Muscle of leg (tissue), 11 donors: ENCODE measurements around the gene ZSCAN23. TPM values are rescaled to one million over a fixed set of nuclear protein-coding genes. Genes with fewer than 3 reads are reported as not detected.
"Not testable (repeated sequence)": the region's sequence is repeated elsewhere in the genome, so short reads cannot be mapped to it uniquely, and the experiment has no call there.

ENCODE experiments used
- DNase-seq: peaks from one replicate; pipeline ENCODE4 v3.0.0; 2013
- H3K27ac ChIP-seq: one replicate; pipeline ENCODE4 v1.5.1; 2013; ENCODE audit warnings: mild to moderate bottlenecking, low read length, control low read depth
- H3K27me3 ChIP-seq: one replicate; pipeline ENCODE4 v1.6.1; 2013; ENCODE audit warnings: low read length; ENCODE audit not compliant: control insufficient read depth, insufficient read depth
- H3K36me3 ChIP-seq: one replicate; pipeline ENCODE4 v1.6.1; 2013; ENCODE audit warnings: low read length; ENCODE audit not compliant: control insufficient read depth, insufficient read depth
- H3K4me1 ChIP-seq: one replicate; pipeline ENCODE4 v1.6.1; 2013; ENCODE audit warnings: low read length; ENCODE audit not compliant: control insufficient read depth, insufficient read depth
- H3K4me3 ChIP-seq: one replicate; pipeline ENCODE4 v1.5.1; 2013; ENCODE audit warnings: low read length, control low read depth
- H3K9me3 ChIP-seq: replicated peaks from 2 replicates; pipeline ENCODE4 v1.6.1; 2013; ENCODE audit warnings: low read depth, low read length; ENCODE audit not compliant: control insufficient read depth
- WGBS: methylation state at CpG from one replicate; pipeline ENCODE4 v1.1.5; 2013; ENCODE audit warnings: missing lambda C conversion rate; ENCODE audit not compliant: insufficient coverage; 5-methylcytosine and 5-hydroxymethylcytosine counted together
- polyA plus RNA-seq, 8 donors: library from polyadenylated mRNA; unstranded; fragments of 120-200 nt; gene quantifications; one replicate each; pipeline versions ENCODE4 v1.2.1 to v1.2.3, GENCODE V29; 2013; ENCODE audit warnings: inconsistent platforms in 1 of 8, low replicate concordance in 1 of 8; ENCODE audit not compliant: insufficient read length in 8 of 8, insufficient read depth in 1 of 8
- total RNA-seq: library from RNA; stranded (reverse); fragments of 120-200 nt; gene quantifications from one replicate; pipeline ENCODE4 v1.2.4, GENCODE V29; 2013

The ZSCAN23 gene
- total and polyA plus RNA-seq, 9 donors: 3.1 to 6.5 (median 5.5) TPM

GRCh38 chr6:28407401-28407800 lies 35.9 kb downstream of the ZSCAN23 start:
- H3K4me1 ChIP-seq: no peaks in the 10 kb centered on the region

GRCh38 chr6:28403923-28404322 lies 39.4 kb downstream of the ZSCAN23 start:
- H3K36me3 ChIP-seq, H3K9me3 ChIP-seq, H3K27ac ChIP-seq, H3K27me3 ChIP-seq, H3K4me3 ChIP-seq, DNase-seq, H3K4me1 ChIP-seq: not testable (repeated sequence)
- no CpG with 5 or more reads among the region's 5 CpGs for WGBS

More at GRCh38 chr6:28407401-28407800, 35.9 kb downstream of the ZSCAN23 start:
- Histone ChIP-seq H3K9me3 (peaks cover 13% of the 10 kb centered on the region), H3K4me3 (no peak overlapping the region), H3K27me3 (peaks cover 5% of the 10 kb centered on the region), H3K27ac (no peak overlapping the region), H3K36me3 (no peaks in the 10 kb centered on the region)
- 76% methylated on average over 2 of the region's 2 CpGs for WGBS
- no peak for DNase-seq

DNA sequence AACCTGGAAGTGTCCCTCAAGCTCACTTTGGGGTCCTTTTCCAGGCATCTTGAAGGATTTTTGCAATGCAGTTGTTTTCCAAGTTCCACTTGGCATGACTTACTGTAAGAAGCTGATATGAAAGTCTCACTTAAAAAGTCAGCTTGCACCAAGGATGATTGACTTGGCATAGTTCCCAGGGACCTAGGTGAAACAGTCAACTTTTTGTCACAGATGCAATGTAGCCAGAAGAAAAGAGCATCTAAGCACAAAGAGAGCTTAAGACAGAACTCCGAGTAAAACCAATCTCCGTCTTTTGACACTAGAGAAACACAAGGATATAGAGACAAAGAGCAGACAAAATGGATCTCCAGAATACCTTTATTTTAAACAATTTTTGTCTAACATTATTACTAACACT lies 41.1 kb downstream of the ZSCAN23 start:
- 60% methylated on average over 1 of the region's 2 CpGs for WGBS
- peaks cover 8% of the 10 kb centered on the region for H3K27me3 ChIP-seq
- H3K9me3 ChIP-seq: no peaks in the 10 kb centered on the region
- peak; percentile 4 for DNase-seq
- H3K4me1 ChIP-seq: peaks cover 3% of the 10 kb centered on the region
- no peak overlapping the region for H3K4me3 ChIP-seq
- H3K27ac ChIP-seq: no peak overlapping the region
- H3K36me3 ChIP-seq: peaks cover 9% of the 10 kb centered on the region

DNA sequence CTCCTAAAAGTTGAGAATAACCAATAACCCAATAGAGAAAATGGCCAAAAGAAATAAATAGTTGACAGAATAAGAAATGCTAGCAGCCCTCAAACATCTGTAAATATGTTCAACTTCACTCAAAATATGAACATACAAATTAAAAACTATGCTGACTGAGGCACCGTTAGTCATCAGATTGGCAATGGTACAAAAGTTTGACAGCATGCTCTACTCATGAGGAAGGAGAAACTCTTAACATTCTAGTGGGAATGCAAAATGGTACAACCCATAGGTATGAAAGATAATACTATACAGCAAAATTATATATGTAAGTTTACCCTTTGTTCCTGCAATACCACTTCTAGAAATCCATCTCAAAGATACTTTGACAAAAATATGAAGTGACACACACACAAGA lies 42.1 kb downstream of the ZSCAN23 start:
- DNase-seq: no peak
- no CpG with 5 or more reads among the region's 1 CpG for WGBS
- no peaks in the 10 kb centered on the region for H3K9me3 ChIP-seq

DNA sequence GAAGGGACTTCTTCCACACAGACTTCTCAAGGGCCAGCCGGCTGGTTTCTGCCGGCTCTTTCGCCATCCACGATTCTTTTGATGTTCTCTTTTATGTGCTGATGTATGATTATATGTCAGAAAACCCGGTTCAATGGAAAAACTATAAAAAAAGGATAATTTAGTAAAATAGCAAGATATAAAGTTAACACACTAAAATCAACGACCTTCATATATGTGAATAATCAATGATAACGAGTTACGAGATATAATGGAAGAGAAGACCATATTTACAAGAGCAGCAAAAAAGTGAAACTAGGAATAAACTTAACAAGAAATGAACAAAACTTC lies 43.2 kb downstream of the ZSCAN23 start:
- Histone ChIP-seq H3K36me3 (peaks cover 20% of the 10 kb centered on the region), H3K4me1 (peaks cover 3% of the 10 kb centered on the region), H3K27ac (peak overlapping the region; percentile 60), H3K9me3 (no peaks in the 10 kb centered on the region), H3K27me3 (peaks cover 8% of the 10 kb centered on the region), H3K4me3 (peak overlapping the region; percentile 89)
- no peak for DNase-seq
- WGBS: no CpG with 5 or more reads among the region's 8 CpGs

More for the DNA sequence above, 42.1 kb downstream of the ZSCAN23 start:
- peaks cover 16% of the 10 kb centered on the region for H3K36me3 ChIP-seq
- H3K4me3 ChIP-seq: no peak overlapping the region
- no peak overlapping the region for H3K27ac ChIP-seq
- peaks cover 3% of the 10 kb centered on the region for H3K4me1 ChIP-seq
- H3K27me3 ChIP-seq: peaks cover 8% of the 10 kb centered on the region

DNA sequence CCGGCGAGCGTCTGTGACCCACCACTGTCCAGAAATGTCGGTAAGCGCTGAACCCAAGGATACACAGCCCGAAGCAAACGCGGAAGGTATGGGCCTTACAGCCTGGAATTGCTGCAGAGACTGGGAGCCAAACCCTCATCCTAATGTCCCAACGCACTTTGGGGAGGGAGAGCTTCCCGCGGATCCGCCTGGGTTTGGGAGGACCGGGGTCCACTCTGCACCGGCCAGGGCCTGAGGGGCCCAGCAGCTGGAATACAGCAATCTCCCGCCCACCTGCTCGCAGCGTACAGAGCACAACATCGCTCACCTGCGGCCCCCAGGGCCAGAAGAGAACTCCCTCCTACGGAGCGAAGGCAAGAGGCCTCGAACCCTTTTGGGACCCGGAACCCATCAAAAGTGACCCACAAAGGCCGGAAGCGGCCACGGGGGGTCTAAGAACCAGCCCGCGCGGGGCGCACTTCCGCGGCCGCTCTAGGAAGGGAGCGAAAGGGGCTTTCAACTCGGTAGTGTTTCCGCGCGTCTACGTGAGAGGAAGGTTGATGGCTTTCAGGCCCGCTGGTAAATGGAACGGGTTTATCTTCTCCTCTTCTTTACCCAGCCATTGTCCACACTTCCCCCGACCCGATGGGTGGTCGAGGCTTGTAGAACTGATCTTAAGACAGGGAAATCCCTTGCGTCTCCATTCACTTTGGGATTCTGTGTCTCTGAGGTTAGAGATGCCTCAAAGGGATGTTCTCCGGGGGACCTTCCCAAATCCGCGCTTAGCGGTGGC lies 43.8 kb downstream of the ZSCAN23 start, which contains the start of gene ZSCAN12:
Gene ZSCAN12, minus strand, starts transcription at position 398 of the 772 bp plus-strand sequence. CDS start 1,342 bp downstream, outside the sequence.
- H3K9me3 ChIP-seq: no peaks in the 10 kb centered on the region
- 0% methylated on average over 28 of the region's 49 CpGs for WGBS
- peak; percentile 94 for DNase-seq

GRCh38 chr6:28395918-28396317 lies 47.4 kb downstream of the ZSCAN23 start:
- Histone ChIP-seq H3K4me3 (no peak overlapping the region), H3K4me1 (peaks cover 3% of the 10 kb centered on the region), H3K27ac (no peak overlapping the region), H3K9me3 (no peaks in the 10 kb centered on the region), H3K36me3 (peaks cover 31% of the 10 kb centered on the region), H3K27me3 (no peaks in the 10 kb centered on the region)
- DNase-seq: no peak
- no CpG with 5 or more reads among the region's 4 CpGs for WGBS

More for the DNA sequence above, 43.8 kb downstream of the ZSCAN23 start, which contains the start of gene ZSCAN12:
- Histone ChIP-seq H3K4me3 (peak within 1 kb of the TSS; percentile 89), H3K27ac (peak within 1 kb of the TSS; percentile 60), H3K27me3 (peaks cover 8% of the 10 kb centered on the region), H3K4me1 (peaks cover 3% of the 10 kb centered on the region), H3K36me3 (peaks cover 20% of the 10 kb centered on the region)

DNA sequence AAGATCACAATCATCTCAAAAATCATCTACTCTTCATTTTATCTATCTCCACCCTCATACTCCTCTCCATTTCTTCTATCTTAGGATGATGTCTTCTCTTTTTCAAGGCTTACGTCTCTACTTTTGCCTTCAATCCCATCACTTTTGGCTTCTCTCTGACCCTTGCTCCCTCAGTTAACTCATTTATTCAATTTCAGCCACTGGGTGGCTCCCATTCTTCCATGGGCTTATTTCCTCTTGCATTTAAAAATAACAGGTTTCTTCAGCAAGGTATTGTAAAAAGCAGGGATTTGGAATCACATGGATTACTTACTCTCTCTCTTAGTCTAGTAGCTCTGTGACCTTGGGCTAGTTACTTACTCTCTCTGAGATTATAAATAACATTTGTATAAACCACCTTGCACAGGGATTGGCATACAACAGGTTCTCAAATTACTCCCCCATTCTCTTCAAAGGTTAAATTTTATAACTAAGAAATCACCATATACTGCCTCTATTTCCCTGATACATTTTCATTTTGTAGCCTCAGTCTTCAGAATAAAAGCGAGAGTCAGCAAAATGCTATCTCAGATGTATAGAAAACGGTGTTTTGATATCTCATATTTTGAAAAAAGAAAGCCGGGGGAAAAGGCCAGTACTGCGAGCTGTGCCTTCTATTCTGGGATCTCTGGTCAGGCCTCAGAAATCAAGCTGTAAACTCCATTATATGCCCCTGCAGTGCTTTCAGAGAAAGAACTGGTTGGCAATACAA lies 49.2 kb downstream of the ZSCAN23 start:
- DNase-seq: peak; percentile 13
- H3K36me3 ChIP-seq: peaks cover 48% of the 10 kb centered on the region
- 48% methylated on average over 4 of the region's 5 CpGs for WGBS

DNA sequence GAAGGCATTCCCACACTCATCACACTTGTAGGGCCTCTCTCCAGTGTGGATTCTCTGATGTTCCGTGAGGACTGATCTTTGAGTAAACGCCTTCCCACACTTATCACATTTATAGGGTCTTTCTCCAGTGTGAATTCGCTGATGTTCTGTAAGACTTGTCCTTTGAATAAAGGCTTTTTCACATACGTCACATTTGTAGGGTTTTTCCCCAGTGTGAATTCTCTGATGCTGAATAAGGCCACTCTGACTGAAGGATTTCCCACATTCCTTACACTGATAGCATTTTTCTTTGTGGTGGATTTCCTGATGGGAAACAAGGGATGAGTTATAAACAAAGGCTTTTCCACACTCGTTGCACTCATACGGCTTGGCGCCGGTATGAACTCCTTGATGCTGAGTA lies 52.6 kb downstream of the ZSCAN23 start:
- H3K9me3 ChIP-seq: no peaks in the 10 kb centered on the region
- WGBS: 100% methylated on average over 4 of the region's 8 CpGs
- no peak overlapping the region for H3K27ac ChIP-seq
- no peak overlapping the region for H3K4me3 ChIP-seq
- no peaks in the 10 kb centered on the region for H3K27me3 ChIP-seq
- peaks cover 41% of the 10 kb centered on the region for H3K36me3 ChIP-seq
- H3K4me1 ChIP-seq: no peaks in the 10 kb centered on the region
- no peak for DNase-seq

More for the DNA sequence above, 49.2 kb downstream of the ZSCAN23 start:
- Histone ChIP-seq H3K4me1 (no peaks in the 10 kb centered on the region), H3K4me3 (no peak overlapping the region), H3K9me3 (no peaks in the 10 kb centered on the region), H3K27ac (no peak overlapping the region), H3K27me3 (no peaks in the 10 kb centered on the region)

GRCh38 chr6:28384143-28384533 lies 59.2 kb downstream of the ZSCAN23 start:
- H3K36me3 ChIP-seq: peaks cover 30% of the 10 kb centered on the region
- H3K27me3 ChIP-seq: no peaks in the 10 kb centered on the region
- DNase-seq: no peak
- no peak overlapping the region for H3K27ac ChIP-seq
- H3K9me3 ChIP-seq: no peaks in the 10 kb centered on the region
- H3K4me1 ChIP-seq: peaks cover 3% of the 10 kb centered on the region
- no peak overlapping the region for H3K4me3 ChIP-seq
- 80% methylated on average over 1 of the region's 2 CpGs for WGBS
